HG03139 (cell line): ENCODE results near the gene HIRA.
"Not testable (repeated sequence)": the region's sequence is repeated elsewhere in the genome, so short reads cannot be mapped to it uniquely, and the experiment has no call there.

Experiments
- ATAC-seq: cut with Tn5 transposase; IDR thresholded peaks from one replicate; pipeline ENCODE4 v1.9.1; 2021; ENCODE audit not compliant: unreplicated experiment

The HIRA gene

GRCh38 chr22:19445279-19445982 lies 13.9 kb upstream of the HIRA start:
- ATAC-seq: not testable (repeated sequence)

GRCh38 chr22:19443544-19444211 lies 12.1 kb upstream of the HIRA start:
- no peak for ATAC-seq

GRCh38 chr22:19442166-19442565 lies 10.6 kb upstream of the HIRA start:
- ATAC-seq: no peak

- no peak for ATAC-seq
These were observed 9.1 kb upstream of the HIRA start for GRCh38 chr22:19440411-19441195.

- ATAC-seq: no peak
These were observed 6.8 kb upstream of the HIRA start for GRCh38 chr22:19438298-19438697.

- ATAC-seq: not testable (repeated sequence)
These were observed 5.1 kb upstream of the HIRA start for GRCh38 chr22:19436444-19437161.

GRCh38 chr22:19434829-19435580 lies 3.5 kb upstream of the HIRA start:
- no peak for ATAC-seq

GRCh38 chr22:19434401-19434800 lies 2.9 kb upstream of the HIRA start:
- ATAC-seq: no peak

GRCh38 chr22:19432133-19432851 lies 759 bp upstream of the HIRA start, which contains the start of gene MRPL40:
TSS of gene MRPL40 (plus strand) at chr22:19432545. CDS start at chr22:19432555, 10 bp downstream.
- peak; percentile 76 for ATAC-seq

- ATAC-seq: no peak
These were observed 517 bp downstream of the HIRA start for GRCh38 chr22:19430890-19431541.

- ATAC-seq: no peak
These were observed 1.3 kb downstream of the HIRA start for GRCh38 chr22:19429950-19430889.

GRCh38 chr22:19424186-19424500 lies 7.4 kb downstream of the HIRA start:
- no peak for ATAC-seq

- no peak for ATAC-seq
These were observed 8.9 kb downstream of the HIRA start for GRCh38 chr22:19422440-19423301.

GRCh38 chr22:19420321-19420720 lies 11.2 kb downstream of the HIRA start:
- ATAC-seq: no peak

GRCh38 chr22:19419464-19420178 lies 11.9 kb downstream of the HIRA start:
- ATAC-seq: no peak

GRCh38 chr22:19419086-19419463 lies 12.5 kb downstream of the HIRA start:
- ATAC-seq: no peak

- no peak for ATAC-seq
These were observed 18.6 kb downstream of the HIRA start for GRCh38 chr22:19412923-19413322.
